H1 (cell line): Measurements from ENCODE around the gene LRRC42. TPM values are rescaled to one million over a fixed set of nuclear protein-coding genes. Genes with fewer than 3 reads are reported as not detected.

Source experiments
- CTCF ChIA-PET: fragments of 300-600 bp; sonication (Branson Sonifier 250); formaldehyde crosslinking; loops from one replicate; lab custom pipeline; 2021; ENCODE audit not compliant: partially characterized antibody; lab: Charles Lee
- POLR2A ChIA-PET: fragments of 300-600 bp; sonication (Branson Sonifier 250); formaldehyde crosslinking; loops from one replicate; lab custom pipeline; 2021; ENCODE audit warnings: inconsistent platforms; ENCODE audit not compliant: partially characterized antibody; lab: Charles Lee
- DNase-seq, 2 experiments: peaks; one replicate each; pipeline versions ENCODE4 v3.0.0 to v3.0.0-alpha.2; 2010 to 2022; ENCODE audit warnings: low spot score in 2 of 2, low read depth in 1 of 2, mixed read lengths in 1 of 2
- FAIRE-seq: peaks from 2 replicates; lab custom pipeline; 2011; peaks lifted over from hg19 to GRCh38; lab: Jason Lieb, UNC
- H2AFZ ChIP-seq: 2 replicates; pipeline ENCODE4 v1.8.1; 2012; ENCODE audit warnings: low read length, inconsistent platforms
- H2AK5ac ChIP-seq: 2 replicates; pipeline ENCODE4 v1.6.1; 2013; ENCODE audit warnings: low read depth, low read length
- H2BK120ac ChIP-seq: replicated peaks from 2 replicates; pipeline ENCODE3; 2013; ENCODE audit warnings: low read depth, low read length, inconsistent platforms
- H2BK12ac ChIP-seq: 2 replicates; pipeline ENCODE4 v1.6.1; 2013; ENCODE audit warnings: low read depth, low read length
- H2BK15ac ChIP-seq: 2 replicates; pipeline ENCODE4 v1.6.1; 2013; ENCODE audit warnings: low read length
- H2BK20ac ChIP-seq: 2 replicates; pipeline ENCODE4 v1.6.1; 2013; ENCODE audit warnings: low read length
- H2BK5ac ChIP-seq: 2 replicates; pipeline ENCODE4 v1.6.1; 2013; ENCODE audit warnings: low read depth, low read length
- H3K14ac ChIP-seq: 2 replicates; pipeline ENCODE4 v1.6.1; 2013; ENCODE audit warnings: inconsistent platforms; ENCODE audit not compliant: insufficient read length
- H3K18ac ChIP-seq: 2 replicates; pipeline ENCODE4 v1.6.1; 2013; ENCODE audit warnings: low read length; ENCODE audit errors: extremely low read depth
- H3K23ac ChIP-seq: 2 replicates; pipeline ENCODE4 v1.6.1; 2013; ENCODE audit warnings: inconsistent platforms; ENCODE audit not compliant: insufficient read length
- H3K23me2 ChIP-seq: 2 replicates; pipeline ENCODE4 v1.6.1; 2013; ENCODE audit warnings: low read depth, low read length
- H3K27ac ChIP-seq: 2 replicates; pipeline ENCODE4 v1.6.1; 2011; ENCODE audit warnings: low read depth, low read length, inconsistent platforms
- H3K27me3 ChIP-seq, 4 experiments: replicated peaks in 1 of 4; 1 replicate in 1 of 4; 2 replicates in 3 of 4; pipeline versions ENCODE4 v1.6.1 to v1.8.1; 2011 to 2013; ENCODE audit warnings: low read length in 3 of 4, mild to moderate bottlenecking in 3 of 4, inconsistent platforms in 2 of 4, mixed read lengths in 2 of 4, moderate library complexity in 1 of 4; ENCODE audit not compliant: control insufficient read depth in 3 of 4, insufficient read depth in 3 of 4; ENCODE audit errors: extremely low read depth in 1 of 4
- H3K36me3 ChIP-seq, 4 experiments: 2 replicates each; pipeline versions ENCODE4 v1.6.1 to v1.8.1; 2011 to 2013; ENCODE audit warnings: mild to moderate bottlenecking in 4 of 4, low read length in 3 of 4, moderate library complexity in 2 of 4, control low read depth in 1 of 4, inconsistent platforms in 1 of 4; ENCODE audit not compliant: insufficient read depth in 4 of 4, control insufficient read depth in 2 of 4
- H3K4ac ChIP-seq: replicated peaks from 2 replicates; pipeline ENCODE3; 2013; ENCODE audit warnings: low read length, low read depth, mixed read lengths, inconsistent platforms; ENCODE audit not compliant: insufficient read length
- H3K4me1 ChIP-seq, 4 experiments: replicated peaks in 1 of 4; 1 replicate in 1 of 4; 2 replicates in 3 of 4; pipeline versions ENCODE4 v1.6.1 to v1.8.1; 2011 to 2013; ENCODE audit warnings: low read length in 3 of 4, inconsistent platforms in 2 of 4, mixed read lengths in 1 of 4; ENCODE audit not compliant: insufficient read depth in 4 of 4, control insufficient read depth in 3 of 4
- H3K4me2 ChIP-seq, 2 experiments: 2 replicates each; pipeline versions ENCODE4 v1.6.1 to v1.8.1; 2011 to 2013; ENCODE audit warnings: low read depth in 2 of 2, low read length in 2 of 2, control low read depth in 1 of 2, inconsistent platforms in 1 of 2, mild to moderate bottlenecking in 1 of 2; ENCODE audit not compliant: insufficient read depth in 1 of 2
- H3K4me3 ChIP-seq, 4 experiments: fragments of 200-600, 300-600 bp in 1 of 4; sonication (generic), shearing (Covaris generic), sonication (Bioruptor Twin) in 1 of 4; 2 replicates each; pipeline versions ENCODE4 v1.5.1 to v1.8.1; 2011 to 2016; ENCODE audit warnings: low read length in 4 of 4, low read depth in 3 of 4, control low read depth in 2 of 4, inconsistent platforms in 2 of 4, mild to moderate bottlenecking in 2 of 4, mixed read lengths in 1 of 4, moderate library complexity in 1 of 4; ENCODE audit not compliant: insufficient read depth in 2 of 4; ENCODE audit errors: extremely low read depth in 1 of 4
- H3K56ac ChIP-seq: replicated peaks from 2 replicates; pipeline ENCODE3; 2013; ENCODE audit warnings: low read depth, mild to moderate bottlenecking, mixed read lengths, low read length, inconsistent platforms; ENCODE audit not compliant: insufficient read length
- H3K79me1 ChIP-seq: 2 replicates; pipeline ENCODE4 v1.6.1; 2013; ENCODE audit warnings: low read depth, low read length, control low read depth
- H3K79me2 ChIP-seq, 2 experiments: 2 replicates each; pipeline versions ENCODE4 v1.6.1 to v1.8.1; 2012 to 2013; ENCODE audit warnings: low read length in 2 of 2, mild to moderate bottlenecking in 2 of 2, inconsistent platforms in 1 of 2; ENCODE audit not compliant: insufficient read depth in 2 of 2, control insufficient read depth in 1 of 2
- H3K9ac ChIP-seq, 4 experiments: replicated peaks in 1 of 4; 1 replicate in 1 of 4; 2 replicates in 3 of 4; pipeline versions ENCODE4 v1.6.1 to v1.8.1; 2011 to 2013; ENCODE audit warnings: low read depth in 3 of 4, low read length in 3 of 4, control low read depth in 2 of 4, mild to moderate bottlenecking in 2 of 4, moderate library complexity in 2 of 4, inconsistent platforms in 1 of 4; ENCODE audit errors: extremely low read depth in 1 of 4
- H3K9me3 ChIP-seq, 2 experiments: 2 replicates each; pipeline versions ENCODE4 v1.6.1 to v1.8.1; 2012 to 2013; ENCODE audit warnings: mild to moderate bottlenecking in 2 of 2, moderate library complexity in 2 of 2, control low read depth in 1 of 2, inconsistent platforms in 1 of 2, low read depth in 1 of 2, low read length in 1 of 2, mixed read lengths in 1 of 2; ENCODE audit not compliant: insufficient read depth in 2 of 2
- H4K20me1 ChIP-seq, 2 experiments: replicated peaks in 1 of 2; 2 replicates each; pipeline versions ENCODE3 to v1.8.1; 2011 to 2013; ENCODE audit warnings: inconsistent platforms in 2 of 2, low read length in 2 of 2, mild to moderate bottlenecking in 1 of 2; ENCODE audit not compliant: insufficient read depth in 2 of 2, control insufficient read depth in 1 of 2
- H4K5ac ChIP-seq: 2 replicates; pipeline ENCODE4 v1.6.1; 2013; ENCODE audit warnings: low read length, low read depth, mixed read lengths, inconsistent platforms; ENCODE audit not compliant: insufficient read length
- H4K8ac ChIP-seq: 2 replicates; pipeline ENCODE4 v1.8.0; 2013; ENCODE audit warnings: mild to moderate bottlenecking, moderate library complexity, low read length, inconsistent platforms; ENCODE audit not compliant: insufficient read depth; ENCODE audit errors: extremely low read depth
- H4K91ac ChIP-seq: replicated peaks from 2 replicates; pipeline ENCODE3; 2013; ENCODE audit warnings: low read length, mixed read lengths, inconsistent platforms; ENCODE audit not compliant: insufficient read length
- KDM1A ChIP-seq: fragments of 200-600, 300-600 bp; sonication (generic); IDR thresholded peaks from 2 replicates; pipeline ENCODE4 v1.7.1; 2016; ENCODE audit warnings: mild to moderate bottlenecking, low read length, borderline replicate concordance
- whole genome bisulfite sequencing, 2 experiments: shearing (Covaris generic) in 1 of 2; methylation state at CpG; one replicate each; pipeline versions ENCODE4 v1.1.6 to v1.1.7; 2013 to 2015; ENCODE audit warnings: low lambda C conversion rate in 2 of 2, mixed read lengths in 2 of 2, inconsistent platforms in 1 of 2, low coverage in 1 of 2, missing lambda C conversion rate in 1 of 2; ENCODE audit not compliant: insufficient replicate concordance in 2 of 2, insufficient coverage in 1 of 2, insufficient read length in 1 of 2; ENCODE audit errors: extremely low coverage in 1 of 2, missing lambda C conversion rate in 1 of 2; 5-methylcytosine and 5-hydroxymethylcytosine counted together
- polyA plus RNA-seq, 7 experiments: library from polyadenylated mRNA; depleted of rRNA in 3 of 7; stranded (reverse) in 5 of 7; unstranded in 2 of 7; fragments of >200 nt in 5 of 7; fragments of 200-250 nt in 2 of 7; gene quantifications; 1 replicate in 5 of 7; 2 replicates in 1 of 7; 4 replicates in 1 of 7; pipeline versions ENCODE4 v1.2.1 to v1.2.3, GENCODE V29; 2011 to 2013; ENCODE audit warnings: missing spikeins in 2 of 7, mixed read lengths in 2 of 7
- total RNA-seq: library from RNA; stranded (reverse); fragmentation: NEBNext Ultra II Directional; extraction: Animal tissue kit (Norgen Biotek cat#: 25700); gene quantifications from 2 replicates; pipeline ENCODE4 v1.2.1, GENCODE V29; 2021

The LRRC42 gene
- total and polyA plus RNA-seq, 2 of the 8 experiments (the other 6 are each of a cell fraction or from before 2014, with no cell fraction given), result 38.2 to 54.1 TPM

- no peak for DNase-seq
- Histone ChIP-seq H3K4me1 (no peaks in the 10 kb centered on the region), H2BK15ac (no peak overlapping the region), H4K8ac (no peak overlapping the region), H3K79me2 (no peaks in the 10 kb centered on the region), H3K36me3 (no peaks in the 10 kb centered on the region), H3K79me1 (no peaks in the 10 kb centered on the region), H3K23me2 (no peaks in the 10 kb centered on the region; the same call in 1 of the 2 replicates), H2BK120ac (no peak overlapping the region), H3K9ac (no peak overlapping the region), H2BK5ac (no peak overlapping the region), H2AFZ (no peak overlapping the region), H2BK20ac (no peak overlapping the region), H3K18ac (no peak overlapping the region), H3K4ac (no peak overlapping the region), H3K27ac (no peak overlapping the region), H3K23ac (no peak overlapping the region), H3K9me3 (peaks cover 3 to 17% of the 10 kb centered on the region in 2 experiments; a peak in 3 of 4 replicates), H3K4me3 (no peak overlapping the region; a peak in 1 of 8 replicates), H4K91ac (no peak overlapping the region), H3K14ac (no peak overlapping the region), H3K56ac (no peak overlapping the region), H4K20me1 (no peaks in the 10 kb centered on the region), H2BK12ac (no peak overlapping the region), H3K4me2 (no peak overlapping the region), H4K5ac (no peak overlapping the region), H2AK5ac (no peak overlapping the region), H3K27me3 (no peaks in the 10 kb centered on the region)
- WGBS, 2 experiments, result 94% methylated on average over 27 of the region's 27 CpGs; no CpG with 5 or more reads in 1 of the 2 experiments
- ChIA-PET CTCF (interaction anchor here (0.7 to 4.1 kb wide), 4 partner anchors 13 to 535 kb away, joined by 3 to 18 read pairs (median 3); no protein-coding TSS in a partner anchor), POLR2A (interaction anchor here (0.6 kb wide), 1 partner anchor 1200 kb away, joined by 3 read pairs; no protein-coding TSS in a partner anchor)
- no peak for FAIRE-seq
- no peak for TF ChIP-seq KDM1A
Measured at GRCh38 chr1:54004481-54005049, 58.4 kb downstream of the LRRC42 start.
